Measurements from ENCODE around the gene SYNPO. TPM values are rescaled to one million over a fixed set of nuclear protein-coding genes. Genes with fewer than 3 reads are reported as not detected.

The SYNPO gene
- 66.0 TPM for polyA plus RNA-seq (2013, experiment 1 of 2; ENCODE audit: insufficient read length)
- polyA plus RNA-seq (2013, experiment 2 of 2; ENCODE audit: insufficient read length) = 67.6 TPM

DNA sequence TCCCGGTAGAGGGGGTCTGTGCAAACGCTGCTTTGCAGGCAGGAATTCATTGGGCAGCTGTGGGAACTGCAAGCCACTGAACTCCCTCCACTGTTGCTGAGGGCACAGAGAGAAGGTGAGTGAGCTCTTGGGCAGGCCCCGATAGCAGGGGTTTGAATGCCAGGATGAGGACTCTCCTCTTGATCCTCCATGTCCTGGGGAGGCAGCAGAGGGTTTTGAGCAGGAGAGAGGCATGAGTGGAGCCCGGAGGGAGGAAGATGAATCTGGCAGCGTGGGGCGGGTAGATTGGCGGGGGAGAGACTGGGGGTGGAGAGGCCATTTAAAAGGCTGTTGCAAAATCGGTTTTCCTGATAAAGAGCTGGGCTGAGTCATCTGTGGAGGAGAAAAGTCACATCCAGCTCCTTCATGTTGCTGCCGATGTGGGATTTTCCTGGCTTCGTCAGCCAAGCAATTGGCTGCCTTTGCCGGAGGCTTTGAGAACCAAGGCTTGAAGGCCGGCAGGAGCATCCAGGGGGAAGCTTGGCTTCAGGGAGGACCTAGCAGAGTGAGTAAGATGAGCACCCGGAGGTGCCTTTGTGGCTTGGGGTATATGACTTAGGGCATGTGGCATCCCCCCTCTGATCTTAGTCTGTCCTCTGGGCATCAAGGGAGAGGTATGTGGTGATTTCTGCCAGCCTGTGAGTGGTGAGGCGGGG lies at the start of gene SYNPO:
Gene SYNPO, plus strand, starts transcription at position 350 of the 695 bp plus-strand sequence. CDS start 7,616 bp downstream, outside the sequence.
- peak; percentile 94 for DNase-seq

- peak; percentile 48 for DNase-seq
These were observed 49.3 kb upstream of the SYNPO start for GRCh38 chr5:150590979-150591695.

- DNase-seq = no peak
These were observed 46.9 kb upstream of the SYNPO start for GRCh38 chr5:150593593-150593992.

- no peak for DNase-seq
These were observed 46.5 kb upstream of the SYNPO start for GRCh38 chr5:150593996-150594395.

- DNase-seq = peak; percentile 78
These were observed 44.9 kb upstream of the SYNPO start for GRCh38 chr5:150595466-150596031.

DNA sequence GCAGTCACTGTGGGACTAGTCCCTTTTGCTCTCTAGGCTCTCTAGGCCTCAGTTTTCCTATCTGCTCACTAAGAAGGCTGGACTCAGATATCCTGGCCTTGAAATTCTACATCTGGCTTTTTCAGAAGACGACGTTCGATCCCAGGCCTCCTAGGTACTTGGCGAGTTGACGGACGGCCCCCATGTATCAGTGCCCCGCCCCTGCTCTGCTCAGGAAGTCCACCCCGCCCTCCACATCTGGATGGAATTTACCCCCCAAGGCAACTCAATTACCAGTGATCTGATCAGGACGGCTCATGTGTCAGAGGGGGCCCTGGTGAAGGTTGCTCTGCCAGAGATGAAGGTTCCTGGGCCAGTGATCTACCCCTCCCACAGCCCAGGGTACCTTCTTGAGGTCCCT lies 44.1 kb upstream of the SYNPO start:
- peak; percentile 61 for DNase-seq

GRCh38 chr5:150596826-150597225 lies 43.6 kb upstream of the SYNPO start:
- no peak for DNase-seq

GRCh38 chr5:150598006-150598405 lies 42.5 kb upstream of the SYNPO start:
- DNase-seq = no peak

DNA sequence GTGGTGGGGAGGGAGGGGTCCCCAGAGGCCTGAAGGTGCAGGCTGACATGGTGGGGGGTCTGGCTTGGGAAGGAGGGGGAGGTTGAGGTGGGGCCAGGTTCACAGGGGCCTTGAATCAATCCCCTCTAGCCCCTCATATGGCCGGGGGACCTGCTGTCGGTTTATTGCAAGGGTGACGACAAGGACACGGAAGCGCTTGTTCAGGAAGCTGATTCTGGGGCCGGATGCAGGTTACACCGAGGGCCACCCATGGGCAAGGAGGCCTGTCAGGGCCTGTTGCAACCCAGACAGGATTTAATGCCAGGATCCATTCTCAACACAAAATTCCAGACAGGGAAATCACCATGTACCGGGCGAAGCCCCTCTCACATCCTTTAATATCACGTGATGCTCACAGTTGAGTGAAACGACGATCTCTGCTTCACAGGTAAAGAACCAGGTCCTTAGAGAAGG lies 41.6 kb upstream of the SYNPO start:
- DNase-seq = no peak

DNA sequence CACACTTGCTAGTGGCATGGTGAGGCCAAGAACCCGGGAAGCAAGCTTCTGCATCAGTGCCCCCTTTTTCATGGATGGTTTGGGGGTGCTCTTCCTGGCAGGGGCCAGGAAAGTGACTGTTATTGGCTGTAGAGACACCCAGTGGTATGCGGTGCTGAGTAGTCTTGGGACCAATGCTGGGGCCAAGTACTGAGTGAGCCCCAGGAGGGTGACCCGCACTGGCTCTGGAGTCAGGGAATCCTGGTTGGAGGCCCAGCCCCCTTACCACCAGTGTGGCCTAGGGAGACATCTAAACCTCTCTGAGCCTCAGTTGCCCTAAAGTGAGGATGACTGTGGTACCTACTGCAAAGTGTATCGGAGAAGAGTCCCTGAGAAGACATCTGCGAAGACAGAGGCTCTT lies 41.2 kb upstream of the SYNPO start:
- DNase-seq = no peak

- peak; percentile 79 for DNase-seq
These were observed 40.4 kb upstream of the SYNPO start for GRCh38 chr5:150599917-150600511.

DNA sequence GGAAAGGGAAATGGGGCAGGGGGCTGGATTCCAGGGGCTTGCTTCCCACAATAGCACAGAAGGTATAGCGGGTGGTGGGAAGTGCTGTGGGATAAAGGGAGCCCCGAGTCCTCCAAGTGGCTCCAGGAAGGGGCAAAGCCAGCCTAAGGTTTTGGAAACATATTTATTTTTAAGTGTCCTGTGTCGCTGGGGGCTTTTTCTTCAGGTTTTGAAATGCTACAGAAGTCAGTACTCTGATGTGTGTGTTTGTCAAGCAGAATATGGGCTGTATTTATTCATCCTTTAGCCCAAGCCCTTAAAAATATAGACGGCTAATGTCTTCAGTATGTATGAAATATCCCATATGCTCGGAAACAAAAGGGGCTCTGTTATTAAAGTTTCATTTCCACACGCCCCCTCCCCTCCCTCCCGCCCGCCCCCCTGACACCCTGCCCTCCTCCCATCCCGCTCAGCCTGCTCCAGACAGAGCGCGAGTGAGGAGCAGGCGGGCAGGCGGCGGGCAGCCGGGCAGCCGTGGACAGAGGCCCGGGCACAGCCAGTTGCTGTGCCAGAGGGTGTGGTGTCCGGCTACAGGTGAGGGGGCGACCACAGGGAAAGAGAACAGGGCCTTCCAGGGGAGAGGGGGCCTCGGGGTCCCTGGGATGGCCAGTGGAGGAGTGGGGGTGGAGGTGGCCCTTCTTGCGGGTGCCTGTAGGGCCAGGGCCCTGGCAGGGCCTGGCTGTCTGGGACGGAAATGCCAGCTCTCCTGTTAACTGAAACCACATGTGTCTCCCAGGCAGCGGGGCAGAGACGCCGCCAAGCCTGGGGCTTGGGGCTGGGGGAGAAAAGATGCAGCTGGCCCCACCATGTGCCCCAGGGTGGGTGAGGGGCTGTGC lies 39.6 kb upstream of the SYNPO start:
- peak; percentile 44 for DNase-seq

DNA sequence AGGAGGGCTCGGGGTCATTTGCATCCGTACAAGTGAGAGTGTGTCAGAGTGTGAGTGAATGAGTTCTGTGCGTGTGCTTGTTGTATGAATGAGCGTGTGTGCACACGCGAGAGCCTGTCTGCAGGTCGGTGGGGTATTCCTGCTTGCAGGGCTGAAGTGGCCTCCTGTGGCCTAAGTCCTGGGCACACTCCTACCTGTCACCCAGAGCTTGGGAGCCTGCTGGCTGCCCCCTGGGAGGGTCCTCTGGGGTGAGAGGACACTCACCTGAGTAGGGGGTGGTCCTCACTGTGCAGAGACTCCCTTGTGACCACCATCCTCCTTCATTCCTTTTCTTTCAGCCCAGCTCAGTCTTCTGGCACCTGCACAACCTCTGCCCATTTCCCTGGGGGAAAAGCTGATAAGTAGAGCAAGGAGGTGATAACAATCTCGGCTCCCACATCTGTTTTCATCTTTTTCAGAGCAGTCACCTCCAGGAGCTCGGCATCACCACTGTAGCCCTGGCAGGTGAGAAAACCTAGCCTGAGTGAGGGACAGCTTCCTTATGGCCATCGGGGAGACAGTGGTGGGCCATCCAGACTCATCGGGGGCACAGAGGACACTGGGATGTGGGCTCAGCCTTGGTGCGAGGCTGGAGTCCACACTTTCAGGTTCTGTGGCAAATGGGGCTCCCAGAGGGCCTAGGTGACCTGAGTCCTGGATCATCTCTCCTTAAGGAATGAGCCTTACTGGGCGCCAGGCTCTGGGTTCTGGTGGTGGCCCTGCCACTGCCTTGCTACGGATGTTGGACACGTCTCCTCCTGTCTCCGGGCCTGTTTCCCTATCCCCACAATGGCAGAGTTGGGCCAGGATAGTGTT lies 38.7 kb upstream of the SYNPO start:
- DNase-seq = no peak

DNA sequence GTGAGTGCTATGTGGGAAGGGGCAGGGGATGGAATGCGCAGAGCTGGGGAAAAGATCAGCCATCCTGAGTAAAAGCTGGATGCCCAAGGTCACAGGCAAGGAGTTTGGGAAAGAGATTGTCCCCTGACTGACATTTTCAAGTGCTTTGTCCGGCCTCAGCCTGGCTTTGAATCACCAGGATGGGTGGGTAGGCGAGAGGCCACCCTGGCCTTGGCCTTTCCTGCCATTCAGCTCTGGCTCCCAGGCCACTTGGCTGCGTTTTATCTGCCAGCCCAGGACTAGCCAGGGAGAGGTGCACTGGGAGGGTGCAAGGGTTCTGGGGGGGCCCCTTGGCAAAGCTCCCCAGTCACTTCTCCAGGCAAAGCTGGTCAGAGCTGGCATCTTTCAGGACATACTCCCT lies 37.4 kb upstream of the SYNPO start:
- DNase-seq = no peak

DNA sequence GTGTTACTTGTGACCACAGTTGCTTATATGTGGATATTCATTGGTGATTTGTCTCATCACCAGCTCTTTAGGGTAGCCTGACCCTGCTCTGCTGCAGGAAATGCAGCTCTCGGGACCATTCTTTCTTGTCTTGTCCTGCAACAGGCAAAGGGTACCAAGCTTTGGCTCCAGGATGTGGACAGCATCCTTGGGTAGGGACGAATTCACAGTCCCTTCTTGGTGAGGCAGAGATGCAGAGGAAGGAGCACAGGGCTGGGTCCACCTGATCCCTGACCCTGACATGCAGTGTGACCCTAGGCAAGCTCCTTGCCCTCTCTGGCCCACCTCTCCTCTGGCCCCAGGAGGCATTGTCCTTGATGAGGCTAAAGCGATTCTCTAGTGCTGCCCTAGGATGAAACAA lies 37.0 kb upstream of the SYNPO start:
- no peak for DNase-seq

DNA sequence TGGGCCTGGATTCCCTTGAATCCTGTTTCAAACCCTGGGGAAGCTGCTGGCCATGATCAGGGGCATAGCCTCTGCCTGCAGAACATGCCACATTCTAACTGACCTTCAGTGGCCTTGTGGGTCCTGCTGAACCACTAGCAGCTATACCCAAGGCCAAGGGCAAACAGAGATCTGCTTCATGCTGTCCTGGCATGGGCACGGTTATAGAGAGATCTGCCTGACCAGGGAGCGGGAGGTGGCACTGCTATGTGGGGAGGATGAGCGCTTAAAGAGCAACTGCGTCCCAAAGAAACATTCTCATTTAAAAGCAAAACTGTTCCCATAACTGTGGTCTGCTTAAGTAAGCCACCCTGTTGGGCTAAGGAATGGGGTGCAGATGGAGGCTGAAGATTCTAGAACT lies 36.5 kb upstream of the SYNPO start:
- no peak for DNase-seq

DNA sequence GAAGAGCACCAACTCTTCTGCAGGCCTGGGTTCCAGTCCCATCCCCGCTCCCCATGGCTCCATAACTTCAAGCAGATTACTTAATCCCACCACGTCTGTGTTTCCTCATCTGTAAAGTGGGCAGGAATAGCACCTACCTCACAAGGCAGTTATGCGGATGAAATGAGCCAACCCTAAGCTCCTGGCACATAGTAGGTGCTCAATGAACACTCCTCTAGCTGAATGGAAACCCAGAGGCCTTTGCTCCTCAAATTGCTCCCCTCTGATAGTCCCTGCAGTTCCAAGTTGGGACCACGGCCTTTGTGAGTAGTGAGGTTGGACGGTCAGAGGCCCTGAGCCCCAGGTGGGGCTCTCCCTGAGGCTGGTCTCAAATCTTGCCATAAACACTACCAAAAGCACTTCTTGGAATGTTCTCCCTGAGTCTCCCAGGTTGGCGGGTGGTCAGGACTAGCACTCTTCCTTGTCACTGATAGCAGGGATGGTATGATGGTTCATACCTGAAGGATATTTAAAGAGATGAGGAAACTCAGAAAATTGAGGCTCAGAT lies 35.5 kb upstream of the SYNPO start:
- no peak for DNase-seq

- no peak for DNase-seq
These were observed 34.9 kb upstream of the SYNPO start for GRCh38 chr5:150605546-150605945.

DNA sequence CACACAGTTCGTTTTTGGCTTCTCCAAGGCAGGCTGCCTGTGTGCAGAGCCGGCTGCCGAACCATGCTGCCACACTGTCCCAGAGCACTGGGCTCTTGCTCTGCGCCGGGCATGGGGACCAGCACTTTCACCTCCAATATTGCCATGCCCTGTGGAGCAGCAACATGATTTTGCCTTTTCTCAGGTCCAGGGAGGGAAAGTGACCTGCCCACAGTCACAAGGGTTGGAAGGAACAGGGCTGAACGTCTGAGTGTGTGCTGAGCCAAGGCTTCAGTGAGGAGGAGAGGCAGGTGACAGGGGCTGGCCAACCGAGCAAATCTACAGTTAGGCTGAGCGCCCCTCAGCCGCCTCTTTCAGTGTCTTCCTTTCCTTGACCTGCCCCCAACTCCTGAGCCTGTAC lies 34.0 kb upstream of the SYNPO start:
- no peak for DNase-seq

- DNase-seq = no peak
These were observed 33.4 kb upstream of the SYNPO start for GRCh38 chr5:150607105-150607504.

GRCh38 chr5:150607991-150608390 lies 32.5 kb upstream of the SYNPO start:
- no peak for DNase-seq

Measured in fibroblast of skin of abdomen (primary cell).